Kidney (tissue), 14 donors: ENCODE data around the gene PYGB. TPM values are rescaled to one million over a fixed set of nuclear protein-coding genes. Genes with fewer than 3 reads are reported as not detected.

Experiments used
- DNase-seq, 5 donors: peaks; one replicate each; pipeline ENCODE4 v3.0.0-alpha.2; 2013 to 2020
- FAIRE-seq: peaks from 2 replicates; lab custom pipeline; 2012; peaks lifted over from hg19 to GRCh38; lab: Jason Lieb, UNC
- H3K27ac ChIP-seq, 2 donors: one replicate each; pipeline ENCODE4 v1.7.0; 2013; ENCODE audit warnings: low read depth in 2 of 2, low read length in 2 of 2, inconsistent platforms in 1 of 2
- H3K27me3 ChIP-seq: one replicate; pipeline ENCODE4 v1.7.1; 2013; ENCODE audit warnings: low read length, inconsistent platforms; ENCODE audit not compliant: control insufficient read depth, insufficient read depth
- H3K36me3 ChIP-seq, 3 donors: one replicate each; pipeline versions ENCODE4 v1.7.0 to v1.7.1; 2013; ENCODE audit warnings: low read length in 3 of 3, control low read depth in 1 of 3, inconsistent platforms in 1 of 3; ENCODE audit not compliant: insufficient read depth in 3 of 3, control insufficient read depth in 2 of 3
- H3K4me1 ChIP-seq, 3 donors: one replicate each; pipeline versions ENCODE4 v1.7.0 to v1.7.1; 2013; ENCODE audit warnings: low read length in 3 of 3, inconsistent platforms in 1 of 3, low read depth in 1 of 3; ENCODE audit not compliant: control insufficient read depth in 2 of 3, insufficient read depth in 2 of 3
- H3K4me3 ChIP-seq, 3 donors: one replicate each; pipeline versions ENCODE4 v1.7.0 to v1.8.1; 2013; ENCODE audit warnings: low read length in 3 of 3, control low read depth in 1 of 3, inconsistent platforms in 1 of 3
- H3K9ac ChIP-seq, 3 donors: one replicate each; pipeline versions ENCODE4 v1.7.0 to v1.7.1; 2013; ENCODE audit warnings: low read length in 3 of 3, control low read depth in 1 of 3, inconsistent platforms in 1 of 3
- H3K9me3 ChIP-seq, 3 donors: one replicate each; pipeline versions ENCODE4 v1.7.0 to v1.7.1; 2013; ENCODE audit warnings: low read length in 3 of 3, control low read depth in 1 of 3, inconsistent platforms in 1 of 3; ENCODE audit not compliant: control insufficient read depth in 2 of 3, insufficient read depth in 1 of 3
- CTCF ChIP-seq: IDR thresholded peaks from 3 replicates; pipeline ENCODE4 v1.5.1; 2012; ENCODE audit warnings: mild to moderate bottlenecking, moderate library complexity, borderline replicate concordance; ENCODE audit not compliant: insufficient read depth; ENCODE audit errors: extremely low read depth
- intact Hi-C: fragments of 100-400 bp; cut with DNase I; formaldehyde crosslinking; loops from one replicate; pipeline ENCODE4 v1.11.1; 2022
- polyA plus RNA-seq: library from polyadenylated mRNA; stranded (reverse); fragments of 350-450 nt; fragmentation: Illumina TruSeq; extraction: RNeasy Lipid Tissue Mini Kit (QIAGEN cat#74804); gene quantifications from one replicate; pipeline ENCODE4 v1.2.3, GENCODE V29; 2014; ENCODE audit warnings: low read depth, low replicate concordance; ENCODE audit not compliant: insufficient read depth
- total RNA-seq: library from RNA; stranded (reverse); fragmentation: NEBNext Ultra II Directional; extraction: Animal tissue kit (Norgen Biotek cat#: 25700); gene quantifications from one replicate; pipeline ENCODE4 v1.2.1, GENCODE V29; 2021
- donor health status: control.
- donor health status: control.
- donor health status: control.
- donor health status: control.
- donor health status: control.
- donor health status: DM: yes; HTN: yes; CAD: no.
- donor health status: Normal renal cell carcinoma (clear cell type).

Gene PYGB
- total and polyA plus RNA-seq, 2 donors from 2014 or later: 50.9 to 176 TPM

- Histone ChIP-seq H3K36me3 (peaks cover 0 to 34% (median 15%) of the 10 kb centered on the region in 3 donors), H3K4me1 (no peaks in the 10 kb centered on the region), H3K27ac (no peak overlapping the region), H3K9me3 (no peaks in the 10 kb centered on the region), H3K9ac (no peak overlapping the region), H3K27me3 (no peaks in the 10 kb centered on the region), H3K4me3 (no peak overlapping the region)
- FAIRE-seq (no peak), DNase-seq (peak in 1 of 5 donors; percentile 51)
- TF ChIP-seq CTCF: no peak
- intact Hi-C loops: no loop called here
Observed at GRCh38 chr20:25274481-25274880, 26.6 kb downstream of the PYGB start.

- no peaks in the 10 kb centered on the region for H3K9me3 ChIP-seq
- DNase-seq (peak in 1 of 5 donors; percentile 57), FAIRE-seq (no peak)
- H3K27me3 ChIP-seq: no peaks in the 10 kb centered on the region
- no peak overlapping the region for H3K9ac ChIP-seq
- no peak overlapping the region for H3K27ac ChIP-seq
- H3K4me1 ChIP-seq: peaks cover 0 to 4% (median 0%) of the 10 kb centered on the region in 3 donors
- no peak for TF ChIP-seq CTCF
- H3K36me3 ChIP-seq: peaks cover 0 to 30% (median 18%) of the 10 kb centered on the region in 3 donors
- no peak overlapping the region for H3K4me3 ChIP-seq
- intact Hi-C loops: no loop called here
Observed at GRCh38 chr20:25274891-25275812, 27.3 kb downstream of the PYGB start.

- peaks cover 0 to 6% (median 0%) of the 10 kb centered on the region in 3 donors for H3K4me1 ChIP-seq
- H3K4me3 ChIP-seq: no peak overlapping the region
- FAIRE-seq (no peak), DNase-seq (peak in 1 of 5 donors; percentile 68)
- H3K27ac ChIP-seq: no peak overlapping the region
- H3K36me3 ChIP-seq: peaks cover 0 to 30% (median 18%) of the 10 kb centered on the region in 3 donors
- TF ChIP-seq CTCF: no peak
- no peak overlapping the region for H3K9ac ChIP-seq
- no peaks in the 10 kb centered on the region for H3K27me3 ChIP-seq
- no peaks in the 10 kb centered on the region for H3K9me3 ChIP-seq
- intact Hi-C loops: no loop called here
Observed at GRCh38 chr20:25275813-25276532, 28.1 kb downstream of the PYGB start.
